ENCODE results near the gene PSMG4.

DNA sequence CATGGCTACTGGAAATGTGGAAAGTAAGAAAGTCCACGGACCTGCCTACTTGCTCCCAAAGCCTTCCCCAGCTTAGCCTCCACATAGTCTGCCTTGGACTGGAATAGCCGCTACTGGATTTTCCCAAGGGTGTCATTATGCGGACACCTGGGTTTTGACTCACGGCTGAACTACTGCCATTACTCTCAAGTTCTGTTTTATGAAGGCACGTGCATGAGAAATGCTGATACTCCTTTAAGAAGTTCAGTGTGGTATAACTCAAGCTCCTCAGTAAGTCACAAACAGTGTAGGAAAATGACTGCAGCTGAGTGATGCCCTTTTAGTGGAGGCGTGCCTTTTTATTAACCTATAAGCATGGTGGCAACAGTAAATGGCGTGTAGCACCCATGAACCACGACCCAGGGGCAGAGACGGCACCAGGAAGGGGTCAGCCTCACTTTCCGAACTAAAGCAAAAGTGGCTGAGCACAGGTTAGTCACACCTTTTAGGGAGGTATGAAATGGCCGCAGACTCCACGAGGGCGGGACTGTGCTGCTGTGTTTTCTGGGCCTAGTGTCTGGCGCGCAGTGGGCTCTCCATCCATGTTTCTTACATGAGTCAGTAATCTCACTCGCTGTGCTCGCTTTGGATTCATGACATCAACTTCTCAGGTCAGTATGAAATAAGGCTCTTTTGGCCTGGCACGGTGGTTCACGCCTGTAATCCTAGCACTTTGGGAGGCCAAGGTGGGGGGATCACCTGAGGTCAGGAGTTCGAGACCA, 23.9 kb downstream of the PSMG4 start:
- no peak for TF ChIP-seq CTCF (IDR thresholded peaks at IDR 0.05)
- TF ChIP-seq POLR2A (IDR thresholded peaks at IDR 0.05): no peak
- no peak for TF ChIP-seq POLR2AphosphoS5 (IDR thresholded peaks at IDR 0.05)
- TF ChIP-seq EP300 (IDR thresholded peaks at IDR 0.05): no peak

Measured in stomach (tissue), 4 donors.